Measurements from ENCODE around the gene C16orf78.

DNA sequence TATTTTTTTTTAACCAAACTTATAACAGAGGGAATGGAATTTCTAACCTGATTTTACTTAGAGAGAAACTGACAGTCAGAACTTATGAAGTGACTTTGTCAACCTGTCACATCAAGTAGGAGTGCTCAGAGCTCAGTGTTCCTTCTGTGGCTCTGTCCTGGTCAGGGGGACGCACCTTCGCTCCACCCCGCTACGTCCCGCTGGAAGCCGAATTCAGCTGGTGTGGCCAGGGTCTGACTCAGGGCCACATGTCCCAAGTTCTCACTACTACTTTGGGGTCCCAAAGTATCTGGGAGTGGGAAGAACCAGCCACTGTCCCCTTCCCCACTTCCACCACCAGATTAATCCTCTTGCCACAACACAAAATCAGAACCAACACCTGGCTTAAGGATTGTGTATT lies 51.4 kb downstream of the C16orf78 start:
- no peak for TF ChIP-seq POLR2A (IDR thresholded peaks at IDR 0.05)
- TF ChIP-seq, protein P1, sequence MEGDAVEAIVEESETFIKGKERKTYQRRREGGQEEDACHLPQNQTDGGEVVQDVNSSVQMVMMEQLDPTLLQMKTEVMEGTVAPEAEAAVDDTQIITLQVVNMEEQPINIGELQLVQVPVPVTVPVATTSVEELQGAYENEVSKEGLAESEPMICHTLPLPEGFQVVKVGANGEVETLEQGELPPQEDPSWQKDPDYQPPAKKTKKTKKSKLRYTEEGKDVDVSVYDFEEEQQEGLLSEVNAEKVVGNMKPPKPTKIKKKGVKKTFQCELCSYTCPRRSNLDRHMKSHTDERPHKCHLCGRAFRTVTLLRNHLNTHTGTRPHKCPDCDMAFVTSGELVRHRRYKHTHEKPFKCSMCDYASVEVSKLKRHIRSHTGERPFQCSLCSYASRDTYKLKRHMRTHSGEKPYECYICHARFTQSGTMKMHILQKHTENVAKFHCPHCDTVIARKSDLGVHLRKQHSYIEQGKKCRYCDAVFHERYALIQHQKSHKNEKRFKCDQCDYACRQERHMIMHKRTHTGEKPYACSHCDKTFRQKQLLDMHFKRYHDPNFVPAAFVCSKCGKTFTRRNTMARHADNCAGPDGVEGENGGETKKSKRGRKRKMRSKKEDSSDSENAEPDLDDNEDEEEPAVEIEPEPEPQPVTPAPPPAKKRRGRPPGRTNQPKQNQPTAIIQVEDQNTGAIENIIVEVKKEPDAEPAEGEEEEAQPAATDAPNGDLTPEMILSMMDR (IDR thresholded peaks at IDR 0.05), result no peak
